Measurements from ENCODE around the gene TMEM254.
"Not testable (repeated sequence)": the region's sequence is repeated elsewhere in the genome, so short reads cannot be mapped to it uniquely, and the experiment has no call there.

GRCh38 chr10:80044935-80045334 is 33.5 kb upstream of the TMEM254 start:
- TF ChIP-seq ZNF134 (CRISPR knock-in tag; conservative IDR thresholded peaks at IDR 0.05); FOXK1 (CRISPR knock-in tag; IDR thresholded peaks at IDR 0.05; ENCODE audit: borderline replicate concordance): not testable (repeated sequence)
